Stomach (tissue), 9 donors: ENCODE results near the gene HCN2. TPM values are rescaled to one million over a fixed set of nuclear protein-coding genes. Genes with fewer than 3 reads are reported as not detected.
"Not testable (repeated sequence)": the region's sequence is repeated elsewhere in the genome, so short reads cannot be mapped to it uniquely, and the experiment has no call there.

Source experiments
- DNase-seq, 2 donors: peaks; one replicate each; pipeline versions ENCODE4 v3.0.0 to v3.0.0-alpha.2; 2013 to 2019
- H3K27ac ChIP-seq, 5 donors: fragments of 200-600 bp in 4 of 5; sonication (generic) in 4 of 5; one replicate each; pipeline ENCODE4 v1.5.1; 2013 to 2019; ENCODE audit warnings: mild to moderate bottlenecking in 1 of 5, moderate library complexity in 1 of 5
- H3K27me3 ChIP-seq, 3 donors: fragments of 200-600 bp; sonication (generic); one replicate each; pipeline ENCODE4 v1.5.1; 2017 to 2019; ENCODE audit warnings: mixed run types in 1 of 3
- H3K36me3 ChIP-seq, 4 donors: fragments of 200-600 bp; sonication (generic); 1 replicate in 3 of 4; 2 replicates in 1 of 4; pipeline ENCODE4 v1.5.1; 2016 to 2019
- H3K4me1 ChIP-seq, 4 donors: fragments of 200-600 bp; sonication (generic); one replicate each; pipeline ENCODE4 v1.5.1; 2016 to 2019
- H3K4me3 ChIP-seq, 4 donors: fragments of 200-600 bp; sonication (generic) in 3 of 4; one replicate each; pipeline ENCODE4 v1.5.1; 2016 to 2019; ENCODE audit warnings: mild to moderate bottlenecking in 1 of 4
- H3K9me3 ChIP-seq, 4 donors: fragments of 200-600 bp; sonication (generic); one replicate each; pipeline ENCODE4 v1.5.1; 2016 to 2019
- CTCF ChIP-seq, 7 experiments: fragments of 450-650 bp in 4 of 7; fragments of 200-600 bp in 3 of 7; sonication (generic) in 3 of 7; IDR thresholded peaks; one replicate each; pipeline ENCODE4 v1.5.1; 2016 to 2019; ENCODE audit warnings: antibody characterized with exemption in 7 of 7, control low read depth in 2 of 7, mild to moderate bottlenecking in 1 of 7
- EP300 ChIP-seq: sonication (generic); formaldehyde crosslinking; IDR thresholded peaks from one replicate; pipeline ENCODE4 v1.6.1; 2017; ENCODE audit warnings: antibody characterized with exemption
- POLR2A ChIP-seq, 4 donors: fragments of 450-650 bp; IDR thresholded peaks; one replicate each; pipeline ENCODE4 v1.6.1; 2016; ENCODE audit warnings: antibody characterized with exemption in 4 of 4, control low read depth in 2 of 4, mild to moderate bottlenecking in 1 of 4, moderate library complexity in 1 of 4
- POLR2AphosphoS5 ChIP-seq, 3 donors: sonication (generic); formaldehyde crosslinking; IDR thresholded peaks; one replicate each; pipeline ENCODE4 v1.6.1; 2016; ENCODE audit warnings: antibody characterized with exemption in 3 of 3
- WGBS, 5 donors: extraction: QIAGEN DNeasy Blood & Tissue Kit in 3 of 5; methylation state at CpG; one replicate each; pipeline versions ENCODE4 v1.1.5 to v1.1.7; 2013 to 2018; 5-methylcytosine and 5-hydroxymethylcytosine counted together
- intact Hi-C: fragments of 100-400 bp; cut with DNase I; formaldehyde crosslinking; loops from one replicate; pipeline ENCODE4 v1.15.1; 2023; ENCODE audit warnings: low total_unique reads
- polyA plus RNA-seq, 3 donors: library from polyadenylated mRNA; stranded (reverse); fragments of 200-250 nt; gene quantifications; one replicate each; pipeline ENCODE4 v1.2.3, GENCODE V29; 2013
- total RNA-seq, 5 donors: library from RNA; depleted of rRNA; stranded (reverse); fragments of >200 nt; gene quantifications; one replicate each; pipeline versions ENCODE4 v1.1.0 to v1.2.3, GENCODE V29; 2014 to 2016
- donor health status: healthy with polysubstance abuse.
- donor health status: Bipolar disorder and iron deficiency.
- donor health status: healthy.

HCN2 gene
- total and polyA plus RNA-seq, 8 donors: 0.10 to 0.18 (median 0.15) TPM; not detected in 5

GRCh38 chr19:604355-604754, 14.7 kb downstream of the HCN2 start:
- intact Hi-C loops: no loop called here
- Histone ChIP-seq H3K4me1 (peaks cover 0 to 10% (median 7%) of the 10 kb centered on the region in 4 donors), H3K27me3 (peaks cover 0 to 21% (median 0%) of the 10 kb centered on the region in 3 donors), H3K4me3 (no peak overlapping the region), H3K36me3 (no peaks in the 10 kb centered on the region), H3K27ac (no peak overlapping the region), H3K9me3 (no peaks in the 10 kb centered on the region)
- no peak for TF ChIP-seq POLR2A (IDR thresholded peaks at IDR 0.05)
- TF ChIP-seq CTCF (IDR thresholded peaks at IDR 0.05): no peak
- no peak for TF ChIP-seq POLR2AphosphoS5 (IDR thresholded peaks at IDR 0.05)
- no peak for TF ChIP-seq EP300
- no peak for DNase-seq
- WGBS, 5 donors: 69 to 85% (median 72%) methylated on average over 10 to 11 of the region's 11 CpGs

- WGBS, 5 donors: 72 to 97% (median 81%) methylated on average over 6 to 30 of the region's 34 CpGs
- H3K27ac ChIP-seq: not testable (repeated sequence)
Measured at GRCh38 chr19:605061-605971, 15.6 kb downstream of the HCN2 start.

GRCh38 chr19:607301-608154, 17.8 kb downstream of the HCN2 start:
- Histone ChIP-seq H3K4me3 (no peak overlapping the region), H3K36me3 (no peaks in the 10 kb centered on the region), H3K27me3 (peaks cover 0 to 48% (median 5%) of the 10 kb centered on the region in 3 donors), H3K9me3 (no peaks in the 10 kb centered on the region), H3K27ac (no peak overlapping the region), H3K4me1 (peaks cover 10 to 32% (median 26%) of the 10 kb centered on the region in 4 donors)
- TF ChIP-seq EP300: no peak
- no peak for TF ChIP-seq CTCF (IDR thresholded peaks at IDR 0.05)
- no peak for TF ChIP-seq POLR2A (IDR thresholded peaks at IDR 0.05)
- no peak for TF ChIP-seq POLR2AphosphoS5 (IDR thresholded peaks at IDR 0.05)
- DNase-seq: no peak
- intact Hi-C loops: no loop called here
- WGBS, 5 donors: 83 to 89% (median 88%) methylated on average over 9 to 30 of the region's 30 CpGs

More at GRCh38 chr19:605061-605971, 15.6 kb downstream of the HCN2 start:
- peaks cover 0 to 31% (median 0%) of the 10 kb centered on the region in 3 donors for H3K27me3 ChIP-seq
- peaks cover 5 to 19% (median 14%) of the 10 kb centered on the region in 4 donors for H3K4me1 ChIP-seq
- H3K4me3 ChIP-seq, intact Hi-C loops, H3K36me3 ChIP-seq, DNase-seq, H3K9me3 ChIP-seq: not testable (repeated sequence)

DNA sequence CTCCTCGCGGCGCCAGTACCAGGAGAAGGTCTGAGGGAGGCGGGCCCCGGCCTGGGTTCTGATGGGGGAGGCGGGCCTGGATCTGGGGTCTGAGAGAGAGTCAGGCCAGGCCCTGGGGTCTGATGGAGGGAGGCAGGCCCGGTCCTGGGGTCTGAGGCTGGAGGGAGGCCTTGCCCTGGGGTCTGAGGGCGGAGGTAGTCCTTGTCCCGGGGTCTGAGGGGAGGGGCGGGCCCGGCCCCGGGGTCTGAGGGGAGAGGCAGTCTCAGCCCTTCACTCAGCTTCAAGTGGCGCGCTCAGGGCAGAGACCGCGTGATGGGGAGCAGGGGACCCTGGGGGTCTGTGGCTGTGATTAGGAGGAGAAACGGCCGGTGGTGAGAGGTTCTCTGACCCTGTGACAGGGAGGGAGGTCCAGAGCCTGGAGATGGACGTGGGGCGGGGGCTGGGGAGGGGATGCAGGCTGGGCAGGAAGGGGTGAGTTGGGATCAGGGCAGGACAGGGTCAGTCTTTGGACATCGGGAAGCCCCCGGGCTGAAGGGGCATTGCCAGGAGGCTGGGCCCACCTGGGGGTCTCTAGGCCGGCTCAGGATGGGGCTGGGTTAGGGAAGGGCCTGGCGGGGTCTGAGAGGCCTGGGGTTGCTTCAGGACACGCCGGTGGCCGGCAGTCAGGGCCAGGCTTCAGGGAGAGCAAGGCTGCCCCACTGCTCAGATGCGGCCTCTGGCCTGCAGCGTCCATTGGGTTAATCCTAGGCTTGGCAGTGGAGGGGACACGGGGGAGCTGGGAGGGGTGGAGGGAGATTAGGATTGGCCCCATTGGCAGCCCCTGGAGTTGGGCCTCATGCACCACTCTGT, 18.7 kb downstream of the HCN2 start:
- intact Hi-C loops: no loop called here
- H3K4me1 ChIP-seq: peaks cover 10 to 32% (median 26%) of the 10 kb centered on the region in 4 donors
- DNase-seq: no peak
- H3K9me3 ChIP-seq: no peaks in the 10 kb centered on the region
- no peaks in the 10 kb centered on the region for H3K36me3 ChIP-seq
- H3K27me3 ChIP-seq: peaks cover 0 to 48% (median 5%) of the 10 kb centered on the region in 3 donors
- no peak overlapping the region for H3K4me3 ChIP-seq
- H3K27ac ChIP-seq: no peak overlapping the region
- TF ChIP-seq POLR2A (IDR thresholded peaks at IDR 0.05): no peak
- no peak for TF ChIP-seq EP300
- no peak for TF ChIP-seq CTCF (IDR thresholded peaks at IDR 0.05)
- no peak for TF ChIP-seq POLR2AphosphoS5 (IDR thresholded peaks at IDR 0.05)
- WGBS, 5 donors: 69 to 81% (median 71%) methylated on average over 24 to 30 of the region's 30 CpGs
